NCI-H69 (cell line): Measurements from ENCODE around the gene EHBP1.
A peak's percentile ranks its signal among the peaks of the same experiment; 100 is the strongest.

Source experiments
- DNase-seq: peaks from one replicate; lab custom pipeline; 2025; lab: John Stamatoyannopoulos, UW

EHBP1 gene

DNA sequence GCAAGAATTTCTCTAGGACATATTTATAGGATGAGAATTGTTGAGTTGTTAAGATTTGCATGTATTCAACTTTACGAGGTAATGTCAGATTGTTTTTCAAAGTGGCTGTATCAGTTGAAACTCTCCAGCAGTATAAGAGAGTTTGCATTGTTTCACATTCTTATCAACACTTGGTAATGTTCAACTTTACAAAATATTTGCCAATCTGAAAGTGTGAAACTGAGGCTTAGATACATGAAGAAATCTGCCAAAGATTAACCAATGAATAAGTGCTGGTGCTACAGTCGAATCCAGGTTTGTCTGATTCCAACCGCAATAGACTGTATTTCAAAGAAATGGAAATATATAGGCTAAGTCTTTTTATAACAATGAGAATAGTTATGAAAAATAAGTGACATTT, 117.0 kb downstream of the EHBP1 start:
- no peak for DNase-seq

- no peak for DNase-seq
These were observed 118.9 kb downstream of the EHBP1 start for GRCh38 chr2:62824388-62824787.

DNA sequence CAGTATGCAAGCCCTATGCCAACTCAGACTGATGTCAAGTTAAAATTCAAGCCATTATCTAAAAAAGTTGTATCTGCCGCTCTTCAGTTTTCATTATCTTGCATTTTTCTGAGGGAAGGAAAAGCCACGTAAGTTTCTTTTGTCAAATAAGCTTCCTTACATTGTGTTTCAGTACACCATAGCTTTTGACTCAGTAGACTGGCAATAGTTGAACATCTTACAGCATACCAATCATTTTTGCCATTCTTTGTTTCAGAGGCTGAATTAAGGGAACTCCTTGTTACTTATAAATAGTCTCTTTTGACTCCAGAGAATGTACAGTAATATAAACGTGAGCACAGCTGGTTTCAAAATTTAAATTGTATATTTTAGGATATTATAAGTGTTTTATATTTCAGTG, 120.6 kb downstream of the EHBP1 start:
- DNase-seq, result no peak

GRCh38 chr2:62826953-62827675, 121.6 kb downstream of the EHBP1 start:
- DNase-seq, result no peak

GRCh38 chr2:62831729-62832128, 126.2 kb downstream of the EHBP1 start:
- no peak for DNase-seq

DNA sequence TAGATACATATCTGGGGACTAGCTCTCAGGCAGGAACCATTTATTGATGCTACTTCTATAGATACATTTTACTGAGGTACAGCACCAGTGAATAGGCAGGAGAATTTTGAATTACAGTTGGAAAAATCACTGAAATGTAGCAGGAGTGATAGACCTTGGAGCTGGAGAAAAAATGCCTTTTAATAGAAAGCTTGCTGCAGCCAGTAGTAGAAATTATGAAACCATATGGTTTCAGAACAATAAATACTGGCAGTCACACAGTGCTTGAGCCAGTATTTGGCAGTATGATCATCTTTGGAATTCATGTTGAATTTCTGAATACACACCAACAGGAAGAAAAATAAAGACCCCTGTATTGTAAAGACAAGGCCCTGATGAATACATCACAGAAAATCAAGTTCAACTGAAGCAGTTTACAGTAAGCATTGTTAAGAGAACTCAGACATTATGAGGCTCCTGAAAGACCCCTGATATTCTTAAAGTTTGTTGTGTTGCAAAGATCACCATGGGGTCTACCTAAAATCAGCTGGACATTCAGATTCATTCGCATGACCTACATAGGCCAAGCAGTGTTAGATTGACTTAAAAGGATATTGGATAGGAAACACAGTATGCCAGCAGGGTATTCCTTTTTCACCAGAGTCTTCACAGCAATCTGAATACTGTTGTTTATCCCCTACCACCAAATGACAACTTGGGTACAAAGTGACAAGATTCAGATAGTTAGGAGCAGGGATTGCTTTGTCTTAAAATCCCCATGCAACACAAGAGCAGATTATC, 139.0 kb downstream of the EHBP1 start:
- no peak for DNase-seq

- no peak for DNase-seq
These were observed 139.7 kb downstream of the EHBP1 start for GRCh38 chr2:62845256-62845655.

GRCh38 chr2:62852254-62852653, 146.7 kb downstream of the EHBP1 start:
- DNase-seq, result no peak

GRCh38 chr2:62854600-62855514, 149.3 kb downstream of the EHBP1 start:
- DNase-seq, result no peak

- DNase-seq, result peak; percentile 10
These were observed 150.9 kb downstream of the EHBP1 start for GRCh38 chr2:62856228-62857040.

DNA sequence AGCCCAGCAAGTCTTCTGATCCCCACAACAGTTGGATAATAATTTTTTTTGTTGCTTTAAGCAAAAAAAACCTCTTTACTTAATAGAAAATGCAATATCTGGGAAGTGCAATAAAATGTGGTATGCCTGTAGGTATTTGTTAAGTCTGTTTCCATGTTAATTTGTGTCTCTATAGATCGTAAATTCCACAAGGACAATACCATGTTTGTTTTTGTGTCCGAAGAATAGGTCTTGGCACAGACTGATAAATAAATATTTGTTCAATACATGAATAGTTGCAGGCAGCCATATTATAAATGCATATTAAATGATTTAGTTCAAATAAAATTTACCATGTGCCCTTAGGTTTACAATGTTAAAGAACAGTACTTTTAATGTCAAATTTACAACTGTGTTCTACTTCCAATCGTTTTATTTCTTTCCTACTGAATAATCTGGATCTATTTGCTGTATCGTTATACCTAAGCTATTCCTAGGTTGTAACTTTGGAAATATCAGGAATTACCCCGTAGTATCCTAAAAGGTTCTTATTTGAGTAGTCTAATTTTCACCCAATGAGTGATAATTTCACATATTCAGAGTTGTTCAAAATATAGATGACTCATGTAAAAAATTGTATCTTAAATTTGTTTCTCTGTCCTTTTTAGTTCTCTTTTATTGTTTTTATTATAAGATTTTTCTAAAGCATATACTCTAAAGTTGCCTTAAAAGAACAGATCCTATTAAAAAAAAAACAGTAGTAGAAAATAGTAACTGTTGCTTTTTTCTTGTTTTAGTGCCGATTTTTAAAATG, 151.8 kb downstream of the EHBP1 start:
- peak; percentile 27 for DNase-seq

- DNase-seq, result peak; percentile 60
These were observed 152.8 kb downstream of the EHBP1 start for GRCh38 chr2:62858231-62858832.

- DNase-seq, result no peak
These were observed 163.4 kb downstream of the EHBP1 start for GRCh38 chr2:62868947-62869346.

DNA sequence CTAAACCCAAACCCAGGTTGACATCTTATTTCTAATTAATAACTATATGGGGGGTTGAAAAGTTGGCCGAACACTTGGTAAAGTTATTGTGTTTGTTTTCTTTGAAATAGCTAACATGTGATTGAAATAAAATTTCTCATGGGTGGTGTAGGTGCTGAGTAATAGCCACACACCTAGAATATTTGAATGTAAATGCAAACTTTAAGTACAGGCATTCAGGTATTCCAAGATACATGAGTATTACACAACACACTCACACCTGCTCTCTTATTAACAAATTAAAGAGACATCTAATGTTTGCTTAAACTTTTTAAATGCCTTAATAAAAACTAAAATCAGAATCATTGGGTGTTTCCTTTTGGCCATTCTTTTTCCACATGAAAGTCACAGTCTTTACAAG, 165.5 kb downstream of the EHBP1 start:
- DNase-seq, result no peak

DNA sequence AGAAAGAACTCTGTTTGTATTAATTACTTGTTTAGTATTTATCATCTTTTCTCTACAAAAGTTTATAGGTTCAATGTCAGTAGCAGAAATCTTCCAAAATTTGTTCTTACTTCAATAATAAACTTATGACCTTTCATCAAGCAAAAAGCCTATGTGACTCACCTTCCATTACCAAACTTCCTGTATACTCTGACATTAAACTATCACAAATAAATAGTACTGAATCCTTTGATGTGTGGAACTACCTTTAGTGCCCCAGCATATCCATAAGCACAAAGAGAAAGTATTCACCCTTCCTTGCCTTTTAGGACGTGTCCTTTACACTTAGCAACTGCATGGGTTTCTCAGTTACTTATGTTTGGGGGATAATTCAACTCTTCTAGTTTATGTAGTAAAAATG, 166.0 kb downstream of the EHBP1 start:
- DNase-seq, result no peak

DNA sequence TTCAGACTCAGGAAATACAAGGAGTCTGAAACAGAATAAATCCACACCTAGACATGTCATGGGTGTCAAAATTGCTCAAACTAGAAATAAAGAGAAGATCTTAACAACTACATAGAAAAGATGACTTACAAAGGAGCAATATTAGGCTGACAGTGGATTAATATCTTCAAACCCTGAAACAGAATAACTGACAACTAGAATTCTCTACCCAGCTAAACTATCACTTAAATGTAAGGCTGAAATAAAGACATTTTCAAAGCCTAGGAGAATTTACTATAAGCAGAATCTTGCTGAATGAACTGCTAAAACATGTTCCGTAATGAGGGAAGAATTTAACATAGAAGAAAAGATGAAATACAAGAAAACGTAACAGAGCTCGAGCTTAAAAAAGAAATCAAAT, 168.1 kb downstream of the EHBP1 start:
- no peak for DNase-seq

GRCh38 chr2:62874881-62875383, 169.4 kb downstream of the EHBP1 start:
- no peak for DNase-seq

DNA sequence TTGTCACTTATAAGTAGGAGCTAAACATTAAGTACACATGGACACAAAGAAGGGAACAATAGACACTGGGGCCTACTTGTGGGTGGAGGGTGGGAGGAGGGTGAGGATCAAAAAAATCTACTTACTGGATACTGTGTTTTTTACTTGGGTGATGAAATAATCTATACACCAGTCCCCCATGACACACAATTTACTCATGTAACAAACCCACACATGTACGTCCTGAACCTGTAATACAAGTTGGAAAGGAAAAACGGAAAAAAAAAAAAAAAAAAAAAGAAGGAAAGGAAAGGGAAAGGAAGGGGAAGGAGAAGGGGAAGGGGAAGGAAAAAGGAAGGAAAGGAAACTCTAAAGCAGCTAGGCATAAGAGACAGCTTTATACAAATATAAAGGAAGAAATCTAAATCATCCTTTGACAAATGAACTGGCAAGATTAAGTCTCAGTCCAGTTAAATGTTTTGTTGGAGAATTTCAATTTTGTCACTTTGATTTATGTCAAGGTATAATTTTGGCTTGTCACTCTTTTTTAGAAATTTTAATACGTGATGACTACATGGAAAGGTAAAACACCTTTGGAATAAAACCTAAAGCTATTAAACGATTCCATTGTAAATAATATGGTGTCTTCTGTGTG, 175.8 kb downstream of the EHBP1 start:
- no peak for DNase-seq

- no peak for DNase-seq
These were observed 178.1 kb downstream of the EHBP1 start for GRCh38 chr2:62883629-62884028.

- DNase-seq, result no peak
These were observed 178.6 kb downstream of the EHBP1 start for GRCh38 chr2:62884086-62884485.
